NCI-H1105 treated with DMSO at 0.1 percent for 48 hours (cell line): Measurements from ENCODE around the gene SNRPA.

Experiments
- DNase-seq: peaks from one replicate; lab custom pipeline; 2025; lab: John Stamatoyannopoulos, UW

SNRPA gene

DNA sequence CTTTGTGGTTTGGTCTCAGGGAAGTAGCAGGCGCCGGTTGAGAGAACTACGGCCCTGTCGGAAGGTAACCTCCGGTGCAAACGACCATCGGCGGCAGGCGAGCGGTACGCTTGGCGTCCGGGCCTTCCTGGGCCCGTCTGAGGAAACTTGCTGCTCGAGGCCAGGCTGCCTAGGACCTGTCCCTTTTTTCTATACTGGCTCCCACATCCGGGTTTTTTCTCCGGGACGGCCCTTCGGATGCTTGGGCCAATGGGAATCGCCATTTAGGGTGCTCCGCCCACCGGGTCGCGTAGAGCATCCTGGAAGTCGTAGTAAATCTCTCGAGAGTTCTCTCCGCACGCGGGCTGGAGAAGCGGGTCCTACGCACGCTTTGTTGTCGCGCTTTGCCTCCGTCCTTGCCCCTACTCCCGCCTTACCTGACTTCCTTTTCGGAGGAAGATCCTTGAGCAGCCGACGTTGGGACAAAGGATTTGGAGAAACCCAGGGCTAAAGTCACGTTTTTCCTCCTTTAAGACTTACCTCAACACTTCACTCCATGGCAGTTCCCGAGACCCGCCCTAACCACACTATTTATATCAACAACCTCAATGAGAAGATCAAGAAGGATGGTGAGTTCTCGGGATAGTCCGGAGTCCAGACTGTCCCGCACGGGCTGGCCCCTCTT, at the start of gene SNRPA:
Gene SNRPA (plus strand): TSS at position 330 of the 664 bp plus-strand sequence. CDS start 206 bp downstream, at position 536.
- peak; percentile 96 for DNase-seq

GRCh38 chr19:40701758-40702157, 49.2 kb upstream of the SNRPA start:
- DNase-seq: no peak

DNA sequence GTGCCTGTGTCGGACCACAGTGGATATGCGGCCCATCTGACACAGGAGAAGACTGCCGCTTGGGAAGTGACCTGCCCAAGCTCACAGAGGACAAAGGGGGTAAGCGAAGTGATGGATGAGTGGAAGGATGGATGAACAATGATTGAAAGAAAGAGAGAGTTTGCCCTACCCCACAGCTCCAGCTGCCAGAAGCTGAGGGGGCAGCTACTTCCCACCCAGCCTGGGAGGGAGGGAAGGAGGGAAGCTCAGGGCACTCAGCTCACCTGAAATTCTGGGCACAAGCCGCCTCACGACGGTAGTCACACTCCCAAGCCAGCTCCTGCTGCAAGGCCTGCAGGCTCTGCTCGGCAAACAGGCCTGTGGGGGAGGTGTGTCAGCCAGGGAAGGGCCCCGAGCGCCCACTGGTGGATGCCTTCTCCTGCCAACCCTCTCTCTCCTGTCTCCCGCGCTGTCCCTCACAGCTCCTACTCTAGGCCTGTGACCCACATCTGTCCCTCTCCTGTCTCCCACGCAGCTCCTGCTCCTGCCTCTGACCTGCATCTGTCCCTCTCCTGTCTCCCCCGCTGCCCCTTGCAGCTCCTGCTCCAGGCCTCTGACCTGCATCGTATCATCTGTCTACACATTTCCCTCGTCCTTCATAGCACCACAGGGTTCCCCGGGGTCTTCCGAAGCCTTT, 48.5 kb upstream of the SNRPA start:
- DNase-seq: no peak

- no peak for DNase-seq
Measured at GRCh38 chr19:40703029-40703755, 47.8 kb upstream of the SNRPA start.

GRCh38 chr19:40704491-40705361, 46.3 kb upstream of the SNRPA start:
- no peak for DNase-seq

DNA sequence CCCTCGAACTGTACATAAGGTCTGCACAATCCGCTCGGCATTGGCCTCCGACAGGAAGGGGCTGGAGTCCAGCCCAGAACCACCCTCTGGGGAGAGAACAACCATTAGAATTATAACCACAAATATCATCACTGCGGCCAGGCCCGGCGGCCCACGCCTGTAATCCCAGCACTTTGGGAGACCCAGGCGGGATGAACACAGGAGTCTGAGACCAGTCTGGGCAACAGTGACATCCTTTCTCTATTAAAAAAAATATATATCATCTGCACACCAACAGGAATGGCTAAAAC, 45.7 kb upstream of the SNRPA start:
- DNase-seq: no peak

DNA sequence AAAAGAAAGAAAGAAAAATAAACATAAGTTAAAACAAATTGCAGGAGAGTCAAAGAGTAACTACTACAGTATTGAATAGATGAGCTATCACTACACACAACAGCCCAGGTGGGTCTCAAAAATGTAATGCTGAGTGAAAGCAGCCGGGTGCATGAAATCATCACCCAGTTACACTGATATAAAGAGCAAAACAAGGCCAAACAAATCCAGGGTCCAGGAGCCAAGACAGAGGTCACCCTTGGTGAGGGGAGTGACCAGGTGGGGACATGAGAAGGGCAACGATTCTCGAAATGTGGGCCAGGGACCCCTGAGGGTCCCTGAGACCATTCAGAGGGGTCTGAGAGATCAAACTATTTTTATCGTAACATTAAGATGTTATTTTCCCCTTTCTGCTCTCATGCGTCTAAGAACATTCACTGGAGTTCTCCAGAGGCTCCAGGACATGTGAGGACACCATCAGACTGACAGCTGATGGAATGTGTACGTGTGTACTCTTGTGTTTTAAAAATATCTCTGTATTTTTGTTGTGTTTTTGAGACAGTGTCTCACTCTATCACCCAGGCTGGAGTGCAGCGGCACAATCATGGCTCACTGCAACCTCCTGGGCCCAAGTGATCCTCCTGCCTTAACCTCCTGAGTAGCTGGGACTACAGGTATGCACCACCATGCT, 44.9 kb upstream of the SNRPA start:
- no peak for DNase-seq

DNA sequence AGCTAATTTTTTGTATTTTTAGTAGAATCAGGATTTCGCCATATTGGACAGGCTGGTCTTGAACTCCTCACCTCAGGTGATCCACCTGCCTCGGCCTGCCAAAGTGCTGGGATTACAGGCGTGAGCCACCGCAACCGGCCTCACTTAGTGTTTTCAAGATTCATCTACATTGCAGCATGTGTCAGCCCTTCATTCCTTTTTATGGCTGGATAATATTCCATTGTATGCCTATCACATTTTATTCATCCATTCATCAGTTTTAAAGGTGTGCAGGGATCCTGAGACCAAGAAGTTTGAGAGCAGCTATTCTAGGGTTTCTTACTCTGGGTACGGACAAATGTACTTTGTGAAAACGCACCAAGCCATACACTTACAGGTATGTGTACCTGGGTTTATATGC, 43.4 kb upstream of the SNRPA start:
- no peak for DNase-seq

GRCh38 chr19:40709817-40710216, 41.2 kb upstream of the SNRPA start:
- DNase-seq: no peak

DNA sequence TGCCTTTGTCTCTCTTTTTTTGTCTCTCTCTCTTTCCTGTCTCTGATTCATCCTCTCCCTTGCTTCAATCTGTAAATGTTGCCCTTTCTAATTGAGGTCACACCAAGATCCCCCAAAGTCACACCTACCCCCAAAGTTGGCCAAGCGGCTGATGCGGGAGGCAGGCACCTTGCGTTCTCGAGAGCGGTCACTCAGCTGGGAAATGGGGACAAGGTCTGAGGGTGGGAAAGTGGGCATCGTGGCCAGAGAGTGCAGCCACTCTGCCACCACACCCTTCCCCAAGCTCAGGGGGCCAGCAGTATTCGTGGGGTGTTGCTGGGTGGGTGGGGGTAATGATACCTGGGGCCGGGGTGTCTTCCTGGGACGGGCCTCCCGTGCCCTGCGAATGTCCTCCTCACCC, 37.1 kb upstream of the SNRPA start:
- no peak for DNase-seq

DNA sequence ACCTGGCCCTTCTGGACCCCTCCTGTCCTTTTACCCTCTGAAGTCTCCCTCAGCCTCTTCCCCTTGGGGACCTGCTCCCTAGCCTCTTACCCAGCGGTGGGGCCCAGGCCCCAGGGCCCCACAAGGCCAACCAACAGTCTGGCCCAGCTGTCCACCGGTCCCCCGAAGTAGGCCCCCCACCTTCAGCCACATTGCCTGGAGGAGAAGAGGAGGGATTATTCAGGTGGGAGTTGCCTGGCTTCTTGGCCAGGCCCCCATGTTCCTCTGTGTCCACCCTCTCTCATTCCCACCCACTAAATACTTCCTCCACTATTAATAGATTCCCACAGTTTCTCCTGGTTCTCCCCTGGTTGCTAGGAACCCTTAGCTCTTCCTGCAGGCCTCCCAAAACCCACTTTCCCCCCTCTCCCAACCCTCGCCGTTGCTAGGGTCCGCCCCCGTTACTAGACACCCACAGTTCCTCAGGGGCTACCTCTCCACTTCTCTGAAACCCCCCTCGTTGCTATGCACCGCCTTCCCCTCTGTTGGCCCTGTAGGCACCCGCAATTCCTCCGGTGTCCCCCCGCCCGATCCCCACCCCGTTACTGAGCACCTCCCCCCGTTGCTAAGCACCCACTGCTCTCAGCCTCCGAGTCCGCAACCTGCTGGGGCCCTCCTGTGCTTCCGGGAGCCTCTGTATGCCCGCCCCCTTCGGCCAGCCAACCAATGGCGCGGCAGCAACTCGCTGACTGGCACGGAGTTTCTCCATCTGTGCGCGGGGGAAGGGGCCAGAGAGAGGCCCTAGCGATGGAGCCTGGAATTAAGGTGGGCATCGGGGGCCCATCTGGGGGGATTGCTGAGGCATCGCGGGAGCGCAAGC, 36.3 kb upstream of the SNRPA start:
- DNase-seq: peak; percentile 94

- DNase-seq: peak; percentile 51
Measured at GRCh38 chr19:40716031-40716481, 34.9 kb upstream of the SNRPA start.

- DNase-seq: peak; percentile 86
Measured at GRCh38 chr19:40716482-40717324, 34.3 kb upstream of the SNRPA start, which contains the start of the genes COQ8B and ITPKC. Gene COQ8B (minus strand): TSS chr19:40716886. CDS start chr19:40714632, 2,254 bp downstream. Gene ITPKC (plus strand): TSS chr19:40717112. CDS start chr19:40717136, 24 bp downstream.

- no peak for DNase-seq
Measured at GRCh38 chr19:40717325-40717879, 33.6 kb upstream of the SNRPA start.

DNA sequence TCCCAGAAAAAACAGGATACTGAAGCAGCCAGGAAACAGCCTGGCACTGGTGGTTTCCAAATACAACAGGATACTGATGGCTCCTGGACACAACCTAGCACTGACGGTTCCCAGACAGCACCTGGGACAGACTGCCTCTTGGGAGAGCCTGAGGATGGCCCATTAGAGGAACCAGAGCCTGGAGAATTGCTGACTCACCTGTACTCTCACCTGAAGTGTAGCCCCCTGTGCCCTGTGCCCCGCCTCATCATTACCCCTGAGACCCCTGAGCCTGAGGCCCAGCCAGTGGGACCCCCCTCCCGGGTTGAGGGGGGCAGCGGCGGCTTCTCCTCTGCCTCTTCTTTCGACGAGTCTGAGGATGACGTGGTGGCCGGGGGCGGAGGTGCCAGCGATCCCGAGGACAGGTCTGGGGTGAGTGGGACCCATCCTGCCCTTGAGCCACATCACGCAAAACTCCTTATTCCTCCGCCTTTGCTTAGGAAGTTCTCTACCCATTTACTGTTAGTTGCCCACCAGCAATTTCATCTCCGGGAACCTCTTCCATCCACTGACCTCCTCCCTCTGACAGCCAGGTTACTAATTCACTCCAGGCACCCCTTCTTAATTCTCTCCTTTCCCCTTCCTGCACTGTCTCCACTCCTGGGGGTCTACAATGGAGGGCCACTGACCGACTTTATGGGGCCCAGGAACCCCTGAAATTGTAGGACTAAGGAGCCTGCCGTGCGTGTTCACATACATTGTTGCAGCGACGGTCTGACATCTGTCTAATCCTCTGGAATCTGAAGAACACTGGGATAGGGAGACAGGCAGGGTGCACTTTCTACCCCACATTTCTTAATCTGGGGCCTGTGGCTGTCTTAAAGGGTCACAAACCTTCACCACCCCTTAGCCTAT, 32.9 kb upstream of the SNRPA start:
- no peak for DNase-seq

DNA sequence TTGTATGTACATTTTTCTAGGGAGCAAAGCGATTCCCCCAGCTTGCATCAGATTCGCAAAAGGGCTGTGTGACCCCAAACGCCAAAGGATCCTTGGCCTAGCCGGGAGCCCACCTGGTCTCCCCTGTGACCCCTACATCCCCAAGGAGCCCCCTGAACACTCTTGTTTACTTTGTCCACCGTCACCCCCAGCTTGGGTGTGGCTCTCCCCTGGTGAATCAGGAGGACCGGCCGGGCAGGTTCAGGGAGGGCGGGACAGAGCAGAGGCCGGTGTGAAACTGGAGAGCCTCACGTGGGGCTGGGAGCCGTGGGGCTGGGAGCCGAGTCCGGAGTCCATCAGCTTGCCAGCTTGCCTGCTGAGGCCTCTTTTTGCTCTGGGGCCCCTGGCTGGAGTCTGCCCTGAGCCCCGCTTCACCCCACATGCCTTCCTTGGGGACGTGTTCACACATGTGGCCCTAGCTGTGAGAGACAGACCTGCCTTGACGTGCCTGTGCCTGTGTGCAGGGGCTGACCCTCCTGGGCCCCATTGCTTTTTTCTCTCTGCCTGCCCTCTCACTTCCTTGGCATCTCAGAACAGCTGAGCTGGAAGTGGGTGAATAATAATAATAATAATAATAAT, 32.1 kb upstream of the SNRPA start:
- DNase-seq: peak; percentile 20

DNA sequence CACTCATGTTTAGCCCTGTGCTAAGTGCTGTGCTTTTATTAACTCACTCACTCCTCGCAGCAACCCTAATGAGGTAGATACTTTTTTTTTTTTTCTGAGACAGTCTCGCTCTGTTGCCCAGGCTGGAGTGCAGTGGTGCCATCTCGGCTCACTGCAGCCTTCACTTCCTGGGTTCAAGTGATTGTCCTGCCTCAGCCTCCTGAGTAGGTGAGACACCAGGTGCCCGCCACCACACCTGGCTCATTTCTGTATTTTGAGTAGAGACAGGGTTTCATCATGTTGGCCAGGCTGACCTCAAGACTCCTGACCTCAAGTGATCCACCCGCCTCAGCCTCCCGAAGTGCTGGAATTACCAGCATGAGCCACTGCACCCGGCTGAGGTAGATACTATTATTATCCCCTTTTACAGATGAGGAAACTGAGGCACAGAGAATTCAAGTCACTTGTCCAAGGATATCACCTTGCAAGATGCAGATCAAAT, 31.5 kb upstream of the SNRPA start:
- no peak for DNase-seq

- DNase-seq: no peak
Measured at GRCh38 chr19:40721140-40721486, 29.9 kb upstream of the SNRPA start.
